TTC549 (cell line): ENCODE results near the gene OR2A42.
"Not testable (repeated sequence)": the region's sequence is repeated elsewhere in the genome, so short reads cannot be mapped to it uniquely, and the experiment has no call there.

Experiments used
- FAIRE-seq: peaks from 2 replicates; lab custom pipeline; 2012; peaks lifted over from hg19 to GRCh38; lab: Jason Lieb, UNC

Gene OR2A42

DNA sequence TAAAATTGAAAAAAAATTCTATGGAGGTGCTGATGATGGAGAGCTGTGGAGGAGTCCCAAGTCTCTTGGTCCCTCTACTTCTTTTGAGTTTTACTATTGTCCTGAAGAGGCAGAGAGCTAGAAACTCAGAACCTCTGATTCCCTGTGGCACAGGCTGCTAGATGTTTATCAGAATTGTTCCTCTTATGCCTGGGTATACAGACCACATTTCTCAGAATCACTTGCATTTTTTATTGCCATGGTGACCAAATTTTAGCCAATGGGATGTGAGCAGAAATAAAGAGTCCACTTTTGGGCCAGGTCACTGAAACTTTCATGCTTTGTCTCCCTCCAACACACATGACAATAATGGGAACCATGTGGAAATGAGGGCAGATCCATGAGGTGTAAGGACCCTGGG is 15.7 kb downstream of the OR2A42 start:
- not testable (repeated sequence) for FAIRE-seq

DNA sequence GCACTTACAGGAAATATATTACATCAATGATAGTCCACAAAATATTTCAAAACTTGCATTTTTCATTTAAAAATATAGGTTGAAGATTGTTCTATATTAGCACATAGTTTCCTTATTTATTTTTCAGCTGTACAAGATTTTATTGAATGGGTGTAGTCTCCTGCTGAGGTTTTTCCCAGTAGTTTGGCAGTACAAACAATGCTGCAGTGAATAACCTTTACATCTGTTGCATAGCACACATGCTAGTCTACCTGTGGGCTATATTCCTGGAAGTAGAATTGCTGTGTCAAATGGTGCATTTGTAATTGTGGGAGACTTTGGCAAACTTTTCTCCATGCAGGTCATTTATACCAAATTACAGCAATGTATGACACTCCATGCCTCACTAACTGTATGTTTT is 18.9 kb downstream of the OR2A42 start:
- not testable (repeated sequence) for FAIRE-seq

DNA sequence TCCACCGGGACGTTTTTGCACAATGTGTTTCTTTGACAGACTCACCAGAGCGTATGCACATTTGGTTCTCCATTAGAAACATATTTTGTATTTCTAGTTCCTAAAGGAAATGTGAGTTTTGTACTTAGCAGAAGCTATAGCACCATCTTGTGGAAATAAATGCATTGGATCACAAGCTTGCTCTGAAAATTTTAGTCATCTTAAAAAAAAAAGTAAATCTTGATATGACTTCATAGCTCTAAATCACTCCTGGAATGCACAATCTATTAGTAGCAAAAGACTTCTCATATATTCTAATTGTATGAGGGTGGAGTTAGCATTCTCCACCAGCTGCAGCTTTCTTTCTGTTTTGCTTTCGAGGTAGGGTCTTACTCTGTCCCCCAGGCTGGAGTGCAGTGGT is 20.3 kb downstream of the OR2A42 start:
- FAIRE-seq = not testable (repeated sequence)

GRCh38 chr7:144218581-144218980 is 20.8 kb downstream of the OR2A42 start:
- FAIRE-seq = not testable (repeated sequence)

DNA sequence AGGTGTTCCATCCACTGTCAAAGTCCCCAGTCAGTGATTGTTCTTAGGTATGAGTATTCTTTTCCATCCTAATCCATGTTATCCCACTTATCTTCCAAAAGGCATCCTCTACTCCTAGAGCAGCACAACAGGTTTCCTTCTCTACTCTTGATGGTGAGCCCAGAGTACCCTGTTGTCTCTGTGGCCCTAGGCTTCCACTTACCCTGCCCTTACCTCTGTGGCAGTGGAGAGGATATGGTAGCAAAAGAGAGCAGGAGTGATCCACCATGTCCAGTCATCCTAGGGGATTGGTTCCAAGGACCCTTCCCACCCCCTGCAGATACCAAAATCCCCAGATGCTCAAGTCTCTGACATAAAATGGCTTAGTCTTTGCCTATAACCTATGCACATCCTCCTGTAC is 22.2 kb downstream of the OR2A42 start:
- FAIRE-seq = not testable (repeated sequence)

DNA sequence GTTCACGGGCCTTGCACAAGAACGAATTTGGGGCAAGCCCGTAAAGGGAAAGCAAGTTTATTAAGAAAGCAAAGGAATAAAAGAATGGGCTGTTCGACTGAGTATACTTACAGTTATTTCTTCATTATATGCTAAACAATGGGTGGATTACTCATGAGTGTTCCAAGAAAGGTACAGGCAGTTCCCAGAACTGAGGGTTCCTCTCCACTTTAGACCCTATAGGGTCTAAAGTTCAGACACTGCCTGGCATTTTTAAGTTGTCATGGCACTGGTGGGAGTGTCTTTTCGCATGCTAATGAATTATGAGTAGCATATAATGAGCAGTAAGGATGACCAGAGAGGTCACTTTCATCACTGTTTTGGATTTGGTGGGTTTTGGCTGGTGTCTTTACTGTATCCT is 34.1 kb downstream of the OR2A42 start:
- FAIRE-seq = not testable (repeated sequence)

- FAIRE-seq = not testable (repeated sequence)
Observed at GRCh38 chr7:144203086-144203485, 36.3 kb downstream of the OR2A42 start.

DNA sequence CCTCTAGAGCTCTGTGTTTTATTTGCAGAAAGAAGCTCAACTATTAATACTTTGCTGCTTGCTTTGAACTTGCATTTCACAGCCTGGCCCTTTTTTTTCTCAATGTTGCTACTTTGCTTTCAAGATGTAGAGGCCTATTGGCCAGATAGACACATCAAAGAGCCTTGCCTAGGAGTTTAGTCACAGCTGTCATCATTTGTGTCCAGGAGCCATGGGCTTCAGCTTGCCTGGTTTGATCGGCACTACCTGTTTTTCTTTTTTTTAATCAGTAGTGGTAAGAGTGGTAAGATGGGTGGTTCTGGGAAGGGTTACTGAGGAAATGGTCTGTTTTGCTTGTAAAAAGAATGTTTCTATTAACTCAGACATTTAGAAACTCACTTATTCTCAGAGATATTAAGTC is 37.4 kb downstream of the OR2A42 start:
- not testable (repeated sequence) for FAIRE-seq

GRCh38 chr7:144198934-144199333 is 40.5 kb downstream of the OR2A42 start:
- FAIRE-seq = not testable (repeated sequence)

GRCh38 chr7:144195212-144195872 is 44.1 kb downstream of the OR2A42 start, which contains the start of gene ARHGEF35:
ARHGEF35 (minus strand) TSS chr7:144195833; CDS start chr7:144188383, 7,450 bp downstream.
- not testable (repeated sequence) for FAIRE-seq

- not testable (repeated sequence) for FAIRE-seq
Observed at GRCh38 chr7:144194453-144194852, 45.0 kb downstream of the OR2A42 start.

- FAIRE-seq = not testable (repeated sequence)
Observed at GRCh38 chr7:144193782-144194181, 45.6 kb downstream of the OR2A42 start.

DNA sequence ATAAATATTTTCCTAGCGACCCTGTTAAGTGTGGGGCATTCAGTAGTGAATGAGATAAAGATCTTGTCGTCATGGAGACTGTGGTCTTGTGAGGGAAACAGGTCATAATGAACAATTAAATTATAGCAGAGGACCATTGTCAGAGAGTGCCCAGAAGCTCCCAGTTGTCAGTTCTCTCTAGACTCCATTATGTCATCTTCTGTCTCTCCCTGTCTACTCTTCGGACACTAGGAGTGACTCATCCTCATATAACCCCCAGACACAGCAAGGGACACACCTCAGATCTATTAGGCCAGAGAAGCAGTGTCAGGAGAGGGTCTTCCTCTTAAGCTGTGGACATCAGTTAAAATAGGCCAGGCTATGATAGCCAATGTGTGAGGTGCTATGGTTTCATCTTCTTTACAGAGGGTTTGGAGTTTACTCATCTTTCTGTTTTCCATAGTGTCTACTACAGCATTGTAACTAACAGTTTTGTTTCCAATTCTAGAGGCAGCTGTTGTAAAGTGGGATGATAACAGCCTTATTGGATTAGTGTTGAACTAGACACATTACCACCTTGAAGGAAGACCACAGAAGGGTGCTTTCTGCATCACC is 50.7 kb downstream of the OR2A42 start:
- FAIRE-seq = not testable (repeated sequence)

DNA sequence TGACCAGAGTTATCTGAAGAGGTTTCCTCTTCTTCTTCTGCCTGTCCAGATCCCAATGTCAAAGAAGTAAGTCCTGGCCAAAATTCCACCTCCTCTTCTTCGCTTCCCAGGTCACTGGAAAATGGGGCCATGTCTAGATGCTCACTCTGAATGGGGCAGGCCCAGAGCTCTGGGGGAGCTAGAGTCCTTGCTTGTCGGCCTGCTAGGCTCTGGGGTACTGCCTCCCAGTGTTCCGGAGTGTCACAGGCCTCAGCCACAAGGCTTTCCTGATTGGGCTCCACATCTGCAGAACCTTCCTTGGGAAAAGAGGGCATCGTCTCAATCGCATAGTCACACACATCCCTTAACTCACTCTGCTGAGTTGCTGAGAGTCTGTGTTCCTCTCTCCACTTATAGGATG is 51.6 kb downstream of the OR2A42 start:
- FAIRE-seq = not testable (repeated sequence)

GRCh38 chr7:144183166-144183565 is 56.2 kb downstream of the OR2A42 start, which contains the start of gene CTAGE4:
CTAGE4 (plus strand) TSS chr7:144183466; CDS start chr7:144183504, 38 bp downstream.
- FAIRE-seq = not testable (repeated sequence)

DNA sequence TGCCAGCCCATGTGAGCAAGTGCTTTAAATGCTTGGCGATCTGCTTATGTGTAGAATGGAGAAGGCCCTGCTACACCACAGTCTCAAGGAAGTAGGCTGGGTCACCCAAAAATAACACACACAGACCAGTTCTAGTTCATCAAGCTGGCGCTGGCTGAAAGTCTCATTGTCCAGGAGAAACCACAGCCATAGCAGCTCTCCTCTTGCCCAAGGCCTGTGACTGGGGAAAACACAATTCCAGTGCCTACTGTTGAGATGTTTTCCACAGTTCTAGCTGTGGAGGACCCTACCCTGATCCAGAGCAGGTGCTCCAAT is 60.3 kb downstream of the OR2A42 start:
- FAIRE-seq = not testable (repeated sequence)

DNA sequence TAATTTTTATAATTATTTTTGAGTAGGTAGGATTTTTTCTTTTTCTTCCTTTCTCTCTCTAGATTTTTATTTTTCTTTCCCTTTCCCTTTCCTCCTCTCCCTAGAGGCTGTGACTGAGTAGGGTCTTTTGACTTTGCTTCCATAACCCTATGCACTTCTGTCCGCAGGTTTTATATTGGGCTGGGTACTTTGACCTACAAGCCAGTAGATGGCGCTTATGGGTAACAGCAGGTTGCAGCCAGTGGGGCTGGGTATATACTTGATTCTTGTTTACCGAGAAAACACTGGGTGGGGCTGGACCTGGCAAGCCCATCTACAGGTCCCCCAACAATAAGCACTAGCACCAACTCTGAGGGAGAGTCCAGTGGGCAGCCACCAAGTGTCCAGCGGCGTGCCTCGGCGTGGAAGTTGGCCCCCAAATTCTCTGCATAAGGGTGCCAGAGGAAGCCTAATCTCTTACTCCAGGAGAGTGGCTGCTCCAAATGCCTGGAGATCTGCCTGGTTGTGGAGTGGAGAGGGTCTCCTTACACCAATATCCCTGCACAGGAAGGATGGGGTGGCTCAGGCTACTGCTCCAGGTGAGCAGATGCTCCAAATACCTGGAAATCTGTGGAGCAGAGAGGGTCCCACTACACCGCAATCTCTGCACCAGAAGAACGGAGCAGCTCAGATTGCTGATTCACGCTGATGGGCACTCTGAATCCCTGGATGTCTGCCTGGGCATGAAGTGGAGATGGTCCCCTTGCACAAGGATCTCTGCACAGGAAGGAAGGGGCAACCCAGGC is 60.8 kb downstream of the OR2A42 start:
- not testable (repeated sequence) for FAIRE-seq
